Measurements from ENCODE around the gene SLC5A6.

The SLC5A6 gene

DNA sequence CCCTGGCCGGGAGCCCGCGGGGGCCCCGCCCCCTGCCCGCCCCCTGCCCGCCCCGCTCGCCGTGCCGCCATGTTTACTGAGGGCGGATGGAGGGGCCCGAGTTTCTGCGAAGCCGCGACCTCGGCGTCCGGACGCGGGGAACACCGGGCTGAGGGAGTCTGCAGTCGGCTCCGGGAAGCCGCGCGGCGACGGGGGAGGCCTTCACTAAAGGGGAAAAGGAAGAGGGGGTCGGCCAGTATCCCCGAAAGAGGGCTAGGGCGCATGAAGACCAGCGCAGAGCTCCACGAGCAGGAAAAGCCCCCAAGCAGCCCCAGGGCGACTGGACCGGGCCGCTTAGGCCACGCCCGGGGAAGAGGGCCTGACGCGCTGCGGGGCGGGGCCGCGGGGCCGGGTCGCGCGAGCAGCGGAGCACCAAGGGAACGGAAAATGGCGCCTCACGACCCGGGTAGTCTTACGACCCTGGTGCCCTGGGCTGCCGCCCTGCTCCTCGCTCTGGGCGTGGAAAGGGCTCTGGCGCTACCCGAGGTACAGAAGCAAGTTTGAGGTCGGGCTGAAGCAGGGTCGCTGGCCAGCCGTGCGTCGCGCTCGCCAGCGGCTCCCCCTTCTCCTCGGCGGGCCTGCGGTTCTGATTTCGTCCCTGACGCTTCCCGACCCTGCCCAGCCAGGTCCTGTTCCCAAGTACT is at the start of gene SLC5A6, which contains the start of gene ATRAID:
TSS of gene SLC5A6 (minus strand) at position 326 of the 683 bp plus-strand sequence. CDS start 4,618 bp downstream, outside the sequence.
TSS of gene ATRAID (plus strand) at position 99 of the 683 bp plus-strand sequence. CDS start at position 427, 328 bp downstream.
- TF ChIP-seq CTCF (conservative IDR thresholded peaks at IDR 0.05) (no peak), ZFX (IDR thresholded peaks at IDR 0.05) (peak; percentile 91)

GRCh38 chr2:27261241-27261925 is 49.3 kb upstream of the SLC5A6 start:
- H3K27ac ChIP-seq, result no peak overlapping the region
- TF ChIP-seq ZFX (IDR thresholded peaks at IDR 0.05) (no peak), CTCF (conservative IDR thresholded peaks at IDR 0.05) (no peak)

More for the DNA sequence above, at the start of gene SLC5A6, which contains the start of gene ATRAID:
- H3K27ac ChIP-seq, result peak within 1 kb of the TSS; percentile 95

- TF ChIP-seq ZFX (IDR thresholded peaks at IDR 0.05), result no peak
- no peak for TF ChIP-seq CTCF (conservative IDR thresholded peaks at IDR 0.05)
- H3K27ac ChIP-seq, result no peak overlapping the region
Measured at GRCh38 chr2:27258051-27258450, 46.0 kb upstream of the SLC5A6 start.

GRCh38 chr2:27256855-27257454 is 44.9 kb upstream of the SLC5A6 start:
- H3K27ac ChIP-seq, result no peak overlapping the region
- TF ChIP-seq CTCF (conservative IDR thresholded peaks at IDR 0.05) (no peak), ZFX (IDR thresholded peaks at IDR 0.05) (no peak)

- no peak for TF ChIP-seq ZFX (IDR thresholded peaks at IDR 0.05)
- no peak for TF ChIP-seq CTCF (conservative IDR thresholded peaks at IDR 0.05)
- no peak overlapping the region for H3K27ac ChIP-seq
Measured at GRCh38 chr2:27255660-27256059, 43.6 kb upstream of the SLC5A6 start.

GRCh38 chr2:27255187-27255586 is 43.1 kb upstream of the SLC5A6 start:
- TF ChIP-seq ZFX (IDR thresholded peaks at IDR 0.05) (no peak), CTCF (conservative IDR thresholded peaks at IDR 0.05) (no peak)
- no peak overlapping the region for H3K27ac ChIP-seq

- no peak for TF ChIP-seq CTCF (conservative IDR thresholded peaks at IDR 0.05)
- no peak for TF ChIP-seq ZFX (IDR thresholded peaks at IDR 0.05)
- H3K27ac ChIP-seq, result no peak overlapping the region
Measured at GRCh38 chr2:27251766-27252165, 39.7 kb upstream of the SLC5A6 start.
